ENCODE results near the gene NRP1.

Gene NRP1

DNA sequence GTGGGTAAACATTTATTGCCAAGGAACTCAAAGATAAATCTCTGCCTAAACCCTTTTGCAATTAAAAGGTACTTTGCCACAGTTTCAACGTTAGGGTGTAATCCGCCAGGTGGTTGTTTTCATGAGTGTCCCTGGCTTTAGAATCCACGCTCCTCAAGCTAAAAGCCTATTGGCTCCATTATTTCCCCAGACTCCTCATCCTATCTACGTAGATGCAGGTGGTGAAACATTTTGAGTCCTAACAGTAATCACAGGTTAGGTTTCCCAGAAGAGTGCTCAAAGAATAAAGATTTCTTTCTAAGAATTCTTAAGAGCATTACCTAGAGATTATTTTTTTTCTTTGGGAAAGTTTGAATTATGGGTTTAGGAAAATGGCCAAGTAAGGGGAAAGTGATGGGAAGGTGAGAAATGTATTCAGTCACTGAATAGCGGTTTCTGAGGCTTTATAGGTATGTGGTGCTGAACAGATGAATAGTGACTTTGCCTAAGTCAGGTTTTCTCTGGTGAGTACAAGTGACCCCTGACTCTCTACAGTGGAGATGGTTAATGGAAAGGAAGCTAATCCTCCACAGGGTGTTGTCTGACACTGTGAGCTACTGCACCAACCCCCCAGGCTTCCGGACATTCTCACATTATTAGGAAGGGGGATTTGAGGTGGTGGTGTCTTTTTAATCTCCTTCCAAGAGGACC lies 60.2 kb downstream of the NRP1 start:
- no peaks in the 10 kb centered on the region for H4K20me1 ChIP-seq (ENCODE audit: insufficient read depth, low read length)
- no peaks in the 10 kb centered on the region for H3K79me2 ChIP-seq (ENCODE audit: low read length)
- no peak for DNase-seq

GRCh38 chr10:33273295-33274002 lies 61.0 kb downstream of the NRP1 start:
- no peak for DNase-seq
- TF ChIP-seq EZH2phosphoT487 (IDR thresholded peaks at IDR 0.05; ENCODE audit: low read length) (no peak), EZH2 (optimal IDR thresholded peaks at IDR 0.05; ENCODE audit: low read depth, low read length) (no peak), CTCF (IDR thresholded peaks at IDR 0.05; ENCODE audit: low read length) (no peak)
- H3K4me2 ChIP-seq (ENCODE audit: low read depth, low read length), result no peak overlapping the region
- H3K9me3 ChIP-seq (replicated peaks; ENCODE audit: insufficient read depth, low read length), result no peaks in the 10 kb centered on the region
- no peak overlapping the region for H3K9ac ChIP-seq (ENCODE audit: low read length)
- H3K27me3 ChIP-seq (replicated peaks; ENCODE audit: insufficient read depth, low read length), result no peaks in the 10 kb centered on the region
- no peaks in the 10 kb centered on the region for H3K9me2 ChIP-seq (replicated peaks; ENCODE audit: insufficient read depth, low read length)
- no peak overlapping the region for H2AFZ ChIP-seq (ENCODE audit: low read length)
- H3K27ac ChIP-seq (ENCODE audit: low read length), result no peak overlapping the region
- no peaks in the 10 kb centered on the region for H3F3A ChIP-seq (ENCODE audit: insufficient read depth, low read length)
- no peaks in the 10 kb centered on the region for H3K36me3 ChIP-seq (replicated peaks; ENCODE audit: insufficient read depth, low read length)
- H3K79me2 ChIP-seq (ENCODE audit: low read length), result no peaks in the 10 kb centered on the region
- no peak overlapping the region for H3K4me3 ChIP-seq (ENCODE audit: low read length)
- H4K20me1 ChIP-seq (ENCODE audit: insufficient read depth, low read length), result no peaks in the 10 kb centered on the region
- H3K4me1 ChIP-seq (ENCODE audit: low read length), result no peaks in the 10 kb centered on the region

More for the DNA sequence above, 60.2 kb downstream of the NRP1 start:
- no peak overlapping the region for H3K4me3 ChIP-seq (ENCODE audit: low read length)
- no peak overlapping the region for H3K4me2 ChIP-seq (ENCODE audit: low read depth, low read length)
- H3K9me2 ChIP-seq (replicated peaks; ENCODE audit: insufficient read depth, low read length), result no peaks in the 10 kb centered on the region
- H3K36me3 ChIP-seq (replicated peaks; ENCODE audit: insufficient read depth, low read length), result no peaks in the 10 kb centered on the region
- no peaks in the 10 kb centered on the region for H3F3A ChIP-seq (ENCODE audit: insufficient read depth, low read length)
- no peaks in the 10 kb centered on the region for H3K9me3 ChIP-seq (replicated peaks; ENCODE audit: insufficient read depth, low read length)
- H3K27me3 ChIP-seq (replicated peaks; ENCODE audit: insufficient read depth, low read length), result no peaks in the 10 kb centered on the region
- TF ChIP-seq EZH2phosphoT487 (IDR thresholded peaks at IDR 0.05; ENCODE audit: low read length) (no peak), CTCF (IDR thresholded peaks at IDR 0.05; ENCODE audit: low read length) (no peak)
- H3K4me1 ChIP-seq (ENCODE audit: low read length), result no peaks in the 10 kb centered on the region
- no peak overlapping the region for H3K9ac ChIP-seq (ENCODE audit: low read length)
- H2AFZ ChIP-seq (ENCODE audit: low read length), result no peak overlapping the region
- H3K27ac ChIP-seq (ENCODE audit: low read length), result no peak overlapping the region

GRCh38 chr10:33272635-33273034 lies 61.8 kb downstream of the NRP1 start:
- H3K9ac ChIP-seq (ENCODE audit: low read length), result no peak overlapping the region
- DNase-seq, result no peak
- no peak overlapping the region for H3K4me3 ChIP-seq (ENCODE audit: low read length)
- H4K20me1 ChIP-seq (ENCODE audit: insufficient read depth, low read length), result no peaks in the 10 kb centered on the region
- H3K27ac ChIP-seq (ENCODE audit: low read length), result no peak overlapping the region
- no peak overlapping the region for H3K4me2 ChIP-seq (ENCODE audit: low read depth, low read length)
- H2AFZ ChIP-seq (ENCODE audit: low read length), result no peak overlapping the region
- no peak for TF ChIP-seq CTCF (IDR thresholded peaks at IDR 0.05; ENCODE audit: low read length)
- TF ChIP-seq EZH2phosphoT487 (IDR thresholded peaks at IDR 0.05; ENCODE audit: low read length), result no peak
- H3K9me3 ChIP-seq (replicated peaks; ENCODE audit: insufficient read depth, low read length), result no peaks in the 10 kb centered on the region
- no peaks in the 10 kb centered on the region for H3K36me3 ChIP-seq (replicated peaks; ENCODE audit: insufficient read depth, low read length)
- no peaks in the 10 kb centered on the region for H3F3A ChIP-seq (ENCODE audit: insufficient read depth, low read length)
- no peaks in the 10 kb centered on the region for H3K9me2 ChIP-seq (replicated peaks; ENCODE audit: insufficient read depth, low read length)
- H3K27me3 ChIP-seq (replicated peaks; ENCODE audit: insufficient read depth, low read length), result no peaks in the 10 kb centered on the region
- no peaks in the 10 kb centered on the region for H3K4me1 ChIP-seq (ENCODE audit: low read length)
- no peaks in the 10 kb centered on the region for H3K79me2 ChIP-seq (ENCODE audit: low read length)
